HG03457 (cell line): ENCODE data around the gene KRT24.
"Not testable (repeated sequence)": the region's sequence is repeated elsewhere in the genome, so short reads cannot be mapped to it uniquely, and the experiment has no call there.

Experiments
- ATAC-seq: cut with Tn5 transposase; IDR thresholded peaks from one replicate; pipeline ENCODE4 v1.9.1; 2021; ENCODE audit warnings: moderate number of reproducible peaks; ENCODE audit not compliant: unreplicated experiment

Gene KRT24

GRCh38 chr17:40703652-40704051 is at the start of gene KRT24:
Gene KRT24, minus strand, starts transcription at chr17:40703752. Its CDS starts 59 bp downstream, at chr17:40703693.
- ATAC-seq = no peak

GRCh38 chr17:40751065-40751464 is 47.5 kb upstream of the KRT24 start:
- no peak for ATAC-seq

GRCh38 chr17:40750391-40750790 is 46.8 kb upstream of the KRT24 start:
- ATAC-seq = no peak

GRCh38 chr17:40748666-40749065 is 45.1 kb upstream of the KRT24 start:
- not testable (repeated sequence) for ATAC-seq

- no peak for ATAC-seq
These were observed 35.0 kb upstream of the KRT24 start for GRCh38 chr17:40738553-40738952.

GRCh38 chr17:40735016-40735415 is 31.5 kb upstream of the KRT24 start:
- ATAC-seq = no peak

- ATAC-seq = no peak
These were observed 30.5 kb upstream of the KRT24 start for GRCh38 chr17:40734018-40734417.

- no peak for ATAC-seq
These were observed 27.4 kb upstream of the KRT24 start for GRCh38 chr17:40730970-40731369.

GRCh38 chr17:40727447-40728231 is 24.1 kb upstream of the KRT24 start:
- ATAC-seq = no peak

GRCh38 chr17:40726919-40727318 is 23.4 kb upstream of the KRT24 start:
- ATAC-seq = no peak

- ATAC-seq = no peak
These were observed 21.1 kb upstream of the KRT24 start for GRCh38 chr17:40724656-40725055.

- ATAC-seq = no peak
These were observed 18.7 kb upstream of the KRT24 start for GRCh38 chr17:40722241-40722640.

- ATAC-seq = no peak
These were observed 17.3 kb upstream of the KRT24 start for GRCh38 chr17:40720899-40721298.

- no peak for ATAC-seq
These were observed 15.4 kb upstream of the KRT24 start for GRCh38 chr17:40718930-40719329.

GRCh38 chr17:40717776-40718175 is 14.2 kb upstream of the KRT24 start:
- ATAC-seq = no peak

GRCh38 chr17:40714473-40714872 is 10.9 kb upstream of the KRT24 start:
- no peak for ATAC-seq

GRCh38 chr17:40707745-40708144 is 4.2 kb upstream of the KRT24 start:
- no peak for ATAC-seq

- ATAC-seq = no peak
These were observed 2.0 kb upstream of the KRT24 start for GRCh38 chr17:40705584-40705983.

- no peak for ATAC-seq
These were observed 1.3 kb downstream of the KRT24 start for GRCh38 chr17:40702271-40702670.

- ATAC-seq = no peak
These were observed 3.7 kb downstream of the KRT24 start for GRCh38 chr17:40699853-40700252.

- ATAC-seq = no peak
These were observed 4.2 kb downstream of the KRT24 start for GRCh38 chr17:40699371-40699770.

GRCh38 chr17:40697297-40697696 is 6.3 kb downstream of the KRT24 start:
- no peak for ATAC-seq

- ATAC-seq = no peak
These were observed 6.9 kb downstream of the KRT24 start for GRCh38 chr17:40696651-40697072.
